Frontal cortex (tissue), 4 donors: ENCODE results near the gene ZNF484. TPM values are rescaled to one million over a fixed set of nuclear protein-coding genes. Genes with fewer than 3 reads are reported as not detected.
"Not testable (repeated sequence)": the region's sequence is repeated elsewhere in the genome, so short reads cannot be mapped to it uniquely, and the experiment has no call there.

Experiments used
- DNase-seq, 2 donors: peaks; one replicate each; pipeline ENCODE4 v3.0.0; 2012; ENCODE audit warnings: low spot score in 2 of 2
- FAIRE-seq: peaks from 2 replicates; lab custom pipeline; 2012; peaks lifted over from hg19 to GRCh38; lab: Jason Lieb, UNC
- total RNA-seq: library from RNA; depleted of rRNA; stranded (reverse); fragments of >200 nt; gene quantifications from one replicate; pipeline ENCODE4 v1.2.3, GENCODE V29; 2014
- donor health status: control.
- donor health status: control.
- donor health status: control.

The ZNF484 gene
- total RNA-seq, 1 donor from 2014 or later: 51.4 TPM

GRCh38 chr9:92866600-92866999, 11.2 kb downstream of the ZNF484 start:
- DNase-seq, FAIRE-seq: not testable (repeated sequence)

GRCh38 chr9:92864152-92864551, 13.7 kb downstream of the ZNF484 start:
- no peak for DNase-seq
- FAIRE-seq: no peak

GRCh38 chr9:92860867-92861266, 17.0 kb downstream of the ZNF484 start:
- no peak for FAIRE-seq

GRCh38 chr9:92857236-92857635, 20.6 kb downstream of the ZNF484 start:
- FAIRE-seq: no peak
- no peak for DNase-seq

More at GRCh38 chr9:92860867-92861266, 17.0 kb downstream of the ZNF484 start:
- DNase-seq: no peak

- DNase-seq (no peak), FAIRE-seq (no peak)
Observed at GRCh38 chr9:92853716-92854115, 24.1 kb downstream of the ZNF484 start.

- FAIRE-seq (no peak), DNase-seq (no peak)
Observed at GRCh38 chr9:92850898-92851297, 26.9 kb downstream of the ZNF484 start.

- not testable (repeated sequence) for DNase-seq, FAIRE-seq
Observed at GRCh38 chr9:92848740-92849139, 29.1 kb downstream of the ZNF484 start.

- FAIRE-seq (no peak), DNase-seq (no peak)
Observed at GRCh38 chr9:92846662-92847145, 31.1 kb downstream of the ZNF484 start.

- not testable (repeated sequence) for FAIRE-seq, DNase-seq
Observed at GRCh38 chr9:92838411-92838810, 39.4 kb downstream of the ZNF484 start.

GRCh38 chr9:92837191-92837590, 40.6 kb downstream of the ZNF484 start:
- FAIRE-seq (no peak), DNase-seq (no peak)

GRCh38 chr9:92829420-92829819, 48.4 kb downstream of the ZNF484 start:
- DNase-seq (no peak), FAIRE-seq (no peak)

GRCh38 chr9:92825065-92825464, 52.8 kb downstream of the ZNF484 start:
- not testable (repeated sequence) for DNase-seq, FAIRE-seq

GRCh38 chr9:92820964-92821363, 56.9 kb downstream of the ZNF484 start:
- FAIRE-seq (no peak), DNase-seq (no peak)

- DNase-seq, FAIRE-seq: not testable (repeated sequence)
Observed at GRCh38 chr9:92819898-92820297, 57.9 kb downstream of the ZNF484 start.

GRCh38 chr9:92809629-92810326, 68.1 kb downstream of the ZNF484 start:
- FAIRE-seq, DNase-seq: not testable (repeated sequence)

GRCh38 chr9:92808726-92809451, 68.9 kb downstream of the ZNF484 start:
- no peak for FAIRE-seq
- peak; percentile 38 to 58 for DNase-seq

GRCh38 chr9:92807757-92808725, 69.8 kb downstream of the ZNF484 start:
- no peak for FAIRE-seq

GRCh38 chr9:92807031-92807756, 70.6 kb downstream of the ZNF484 start:
- FAIRE-seq (no peak), DNase-seq (peak in 1 of 2 donors; percentile 25)

More at GRCh38 chr9:92807757-92808725, 69.8 kb downstream of the ZNF484 start:
- DNase-seq: no peak

- DNase-seq (no peak), FAIRE-seq (no peak)
Observed at GRCh38 chr9:92804727-92805126, 73.1 kb downstream of the ZNF484 start.
